Ovary (tissue), 3 donors: Measurements from ENCODE around the gene KRTAP4-16.

Experiments used
- CTCF ChIP-seq, 3 donors: fragments of 450-650 bp in 2 of 3; fragments of 200-600 bp in 1 of 3; IDR thresholded peaks; one replicate each; pipeline versions ENCODE4 v1.5.1 to v1.8.0; 2016 to 2022; ENCODE audit warnings: antibody characterized with exemption in 3 of 3, mild to moderate bottlenecking in 1 of 3
- EP300 ChIP-seq: sonication (generic); formaldehyde crosslinking; IDR thresholded peaks from one replicate; pipeline ENCODE4 v1.6.1; 2017; ENCODE audit warnings: antibody characterized with exemption
- POLR2A ChIP-seq: fragments of 450-650 bp; IDR thresholded peaks from one replicate; pipeline ENCODE4 v1.6.1; 2017; ENCODE audit warnings: antibody characterized with exemption, mild to moderate bottlenecking, moderate library complexity
- donor health status: DM: no; HTN: no; CAD: no.

- TF ChIP-seq POLR2A (no peak), CTCF (IDR thresholded peaks at IDR 0.05) (no peak), EP300 (no peak)
These were observed 41.9 kb downstream of the KRTAP4-16 start, which contains the start of gene KRTAP2-3 for GRCh38 chr17:41060052-41060604.
